ENCODE results near the gene WNK1.

GRCh38 chr12:907413-908185 lies 155.2 kb downstream of the WNK1 start:
- TF ChIP-seq EP300 (IDR thresholded peaks at IDR 0.05; ENCODE audit: low read depth) (no peak), POLR2AphosphoS5 (IDR thresholded peaks at IDR 0.05) (no peak), POLR2A (IDR thresholded peaks at IDR 0.05) (no peak)
- TF ChIP-seq, protein P1, sequence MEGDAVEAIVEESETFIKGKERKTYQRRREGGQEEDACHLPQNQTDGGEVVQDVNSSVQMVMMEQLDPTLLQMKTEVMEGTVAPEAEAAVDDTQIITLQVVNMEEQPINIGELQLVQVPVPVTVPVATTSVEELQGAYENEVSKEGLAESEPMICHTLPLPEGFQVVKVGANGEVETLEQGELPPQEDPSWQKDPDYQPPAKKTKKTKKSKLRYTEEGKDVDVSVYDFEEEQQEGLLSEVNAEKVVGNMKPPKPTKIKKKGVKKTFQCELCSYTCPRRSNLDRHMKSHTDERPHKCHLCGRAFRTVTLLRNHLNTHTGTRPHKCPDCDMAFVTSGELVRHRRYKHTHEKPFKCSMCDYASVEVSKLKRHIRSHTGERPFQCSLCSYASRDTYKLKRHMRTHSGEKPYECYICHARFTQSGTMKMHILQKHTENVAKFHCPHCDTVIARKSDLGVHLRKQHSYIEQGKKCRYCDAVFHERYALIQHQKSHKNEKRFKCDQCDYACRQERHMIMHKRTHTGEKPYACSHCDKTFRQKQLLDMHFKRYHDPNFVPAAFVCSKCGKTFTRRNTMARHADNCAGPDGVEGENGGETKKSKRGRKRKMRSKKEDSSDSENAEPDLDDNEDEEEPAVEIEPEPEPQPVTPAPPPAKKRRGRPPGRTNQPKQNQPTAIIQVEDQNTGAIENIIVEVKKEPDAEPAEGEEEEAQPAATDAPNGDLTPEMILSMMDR (IDR thresholded peaks at IDR 0.05), result no peak

All from transverse colon (tissue), 4 donors.